ENCODE measurements around the gene TRNP1.
"Not testable (repeated sequence)": the region's sequence is repeated elsewhere in the genome, so short reads cannot be mapped to it uniquely, and the experiment has no call there.

The TRNP1 gene

GRCh38 chr1:26981146-26981846, 12.2 kb upstream of the TRNP1 start:
- Histone ChIP-seq H3K79me2 (ENCODE audit: insufficient read depth, low read depth) (no peaks in the 10 kb centered on the region), H3K4me3 (IDR thresholded peaks at IDR 0.05; ENCODE audit: insufficient read depth, low read depth, low read length) (no peak overlapping the region), H3K36me3 (ENCODE audit: insufficient read depth) (no peaks in the 10 kb centered on the region), H3K4me1 (ENCODE audit: low read depth, poor library complexity, severe bottlenecking) (no peaks in the 10 kb centered on the region), H3K27me3 (ENCODE audit: insufficient read depth, low read depth) (peaks cover 7% of the 10 kb centered on the region; the same call in 1 of the 2 replicates), H3K27ac (no peak overlapping the region), H4K20me1 (ENCODE audit: insufficient read depth) (no peaks in the 10 kb centered on the region), H3K9ac (no peak overlapping the region), H3K4me2 (no peak overlapping the region), H2AFZ (ENCODE audit: low read depth) (no peak overlapping the region)
- no peak for TF ChIP-seq CTCF (conservative IDR thresholded peaks at IDR 0.05; ENCODE audit: low read depth, low read length)

GRCh38 chr1:26983863-26984262, 9.6 kb upstream of the TRNP1 start:
- no peaks in the 10 kb centered on the region for H4K20me1 ChIP-seq (ENCODE audit: insufficient read depth)
- H3K4me2 ChIP-seq = no peak overlapping the region
- no peaks in the 10 kb centered on the region for H3K36me3 ChIP-seq (ENCODE audit: insufficient read depth)
- H3K27ac ChIP-seq = no peak overlapping the region
- no peaks in the 10 kb centered on the region for H3K4me1 ChIP-seq (ENCODE audit: low read depth, poor library complexity, severe bottlenecking)
- H3K79me2 ChIP-seq (ENCODE audit: insufficient read depth, low read depth) = no peaks in the 10 kb centered on the region
- H3K27me3 ChIP-seq (ENCODE audit: insufficient read depth, low read depth) = peaks cover 7% of the 10 kb centered on the region; the same call in 1 of the 2 replicates
- H3K4me3 ChIP-seq (IDR thresholded peaks at IDR 0.05; ENCODE audit: insufficient read depth, low read depth, low read length) = no peak overlapping the region
- H2AFZ ChIP-seq (ENCODE audit: low read depth) = no peak overlapping the region
- H3K9ac ChIP-seq = no peak overlapping the region
- no peak for TF ChIP-seq CTCF (conservative IDR thresholded peaks at IDR 0.05; ENCODE audit: low read depth, low read length)

GRCh38 chr1:26984291-26984690, 9.2 kb upstream of the TRNP1 start:
- peaks cover 7% of the 10 kb centered on the region; the same call in 1 of the 2 replicates for H3K27me3 ChIP-seq (ENCODE audit: insufficient read depth, low read depth)
- no peak overlapping the region for H2AFZ ChIP-seq (ENCODE audit: low read depth)
- no peak overlapping the region for H3K4me2 ChIP-seq

GRCh38 chr1:26986658-26987057, 6.8 kb upstream of the TRNP1 start:
- H3K27ac ChIP-seq = no peak overlapping the region
- no peaks in the 10 kb centered on the region for H4K20me1 ChIP-seq (ENCODE audit: insufficient read depth)
- no peak overlapping the region for H3K9ac ChIP-seq
- no peaks in the 10 kb centered on the region for H3K36me3 ChIP-seq (ENCODE audit: insufficient read depth)
- no peak overlapping the region for H3K4me2 ChIP-seq
- H2AFZ ChIP-seq (ENCODE audit: low read depth) = no peak overlapping the region
- TF ChIP-seq CTCF (conservative IDR thresholded peaks at IDR 0.05; ENCODE audit: low read depth, low read length) = no peak
- no peak overlapping the region for H3K4me3 ChIP-seq (IDR thresholded peaks at IDR 0.05; ENCODE audit: insufficient read depth, low read depth, low read length)
- no peaks in the 10 kb centered on the region for H3K79me2 ChIP-seq (ENCODE audit: insufficient read depth, low read depth)
- peaks cover 15% of the 10 kb centered on the region; the same call in 1 of the 2 replicates for H3K27me3 ChIP-seq (ENCODE audit: insufficient read depth, low read depth)
- no peaks in the 10 kb centered on the region for H3K4me1 ChIP-seq (ENCODE audit: low read depth, poor library complexity, severe bottlenecking)

More at GRCh38 chr1:26984291-26984690, 9.2 kb upstream of the TRNP1 start:
- Histone ChIP-seq H3K36me3 (ENCODE audit: insufficient read depth) (no peaks in the 10 kb centered on the region), H3K27ac (no peak overlapping the region), H3K9ac (no peak overlapping the region), H3K4me3 (IDR thresholded peaks at IDR 0.05; ENCODE audit: insufficient read depth, low read depth, low read length) (no peak overlapping the region), H3K79me2 (ENCODE audit: insufficient read depth, low read depth) (no peaks in the 10 kb centered on the region), H3K4me1 (ENCODE audit: low read depth, poor library complexity, severe bottlenecking) (no peaks in the 10 kb centered on the region), H4K20me1 (ENCODE audit: insufficient read depth) (no peaks in the 10 kb centered on the region)
- TF ChIP-seq CTCF (conservative IDR thresholded peaks at IDR 0.05; ENCODE audit: low read depth, low read length) = no peak

- H3K79me2 ChIP-seq (ENCODE audit: insufficient read depth, low read depth); H3K4me2 ChIP-seq: not testable (repeated sequence)
Observed at GRCh38 chr1:26989403-26990109, 3.9 kb upstream of the TRNP1 start.

More at GRCh38 chr1:26989403-26990109, 3.9 kb upstream of the TRNP1 start:
- peaks cover 24% of the 10 kb centered on the region for H3K27me3 ChIP-seq (ENCODE audit: insufficient read depth, low read depth)
- H3K36me3 ChIP-seq (ENCODE audit: insufficient read depth); H4K20me1 ChIP-seq (ENCODE audit: insufficient read depth); H3K27ac ChIP-seq; H3K4me3 ChIP-seq (IDR thresholded peaks at IDR 0.05; ENCODE audit: insufficient read depth, low read depth, low read length); H3K9ac ChIP-seq; H3K4me1 ChIP-seq (ENCODE audit: low read depth, poor library complexity, severe bottlenecking); H2AFZ ChIP-seq (ENCODE audit: low read depth): not testable (repeated sequence)

All from KMS-11 (cell line).